Lower lobe of right lung (tissue), 2 donors: Measurements from ENCODE around the gene REG3A. TPM values are rescaled to one million over a fixed set of nuclear protein-coding genes. Genes with fewer than 3 reads are reported as not detected.

Experiments used
- ATAC-seq, 2 donors: fragments of 200-7000 bp; cut with Tn5 transposase; one replicate each; pipeline ENCODE4 v1.9.1; 2020 to 2022; ENCODE audit warnings: mild to moderate bottlenecking in 2 of 2, moderate library complexity in 2 of 2
- DNase-seq: peaks from one replicate; pipeline ENCODE4 v3.0.0-alpha.2; 2020
- H3K27ac ChIP-seq: fragments of 200-600 bp; one replicate; pipeline ENCODE4 v1.8.0; 2022
- H3K27me3 ChIP-seq: fragments of 200-600 bp; one replicate; pipeline ENCODE4 v1.8.0; 2022; ENCODE audit warnings: low read depth
- H3K36me3 ChIP-seq: fragments of 200-600 bp; one replicate; pipeline ENCODE4 v1.8.0; 2022; ENCODE audit warnings: mild to moderate bottlenecking
- H3K4me1 ChIP-seq: fragments of 200-600 bp; one replicate; pipeline ENCODE4 v1.8.0; 2022
- H3K4me3 ChIP-seq: fragments of 200-600 bp; one replicate; pipeline ENCODE4 v1.8.0; 2022; ENCODE audit warnings: mild to moderate bottlenecking
- H3K9me3 ChIP-seq: fragments of 200-600 bp; one replicate; pipeline ENCODE4 v1.8.0; 2022
- CTCF ChIP-seq: fragments of 200-600 bp; IDR thresholded peaks from one replicate; pipeline ENCODE4 v1.8.0; 2022; ENCODE audit warnings: antibody characterized with exemption, mild to moderate bottlenecking
- intact Hi-C: fragments of 100-400 bp; cut with DNase I; formaldehyde crosslinking; loops from one replicate; pipeline ENCODE4 v1.11.0; 2022
- total RNA-seq: library from RNA; stranded (reverse); fragmentation: NEBNext Ultra II Directional; extraction: Animal tissue kit (Norgen Biotek cat#: 25700); gene quantifications from one replicate; pipeline ENCODE4 v1.2.1, GENCODE V29; 2021
- donor health status: DM: no; HTN: yes; CAD: no; lungs with severe emphysema.

REG3A gene
- total RNA-seq, 1 donor from 2014 or later: not detected

GRCh38 chr2:79162132-79162531, 2.6 kb upstream of the REG3A start:
- Histone ChIP-seq H3K4me1 (no peaks in the 10 kb centered on the region), H3K36me3 (no peaks in the 10 kb centered on the region), H3K27me3 (no peaks in the 10 kb centered on the region), H3K27ac (no peak overlapping the region), H3K4me3 (no peak overlapping the region), H3K9me3 (no peaks in the 10 kb centered on the region)
- intact Hi-C loops: no loop called here
- no peak for TF ChIP-seq CTCF
- DNase-seq (no peak), ATAC-seq (no peak)

GRCh38 chr2:79159030-79159429, 523 bp downstream of the REG3A start:
- H3K27ac ChIP-seq: no peak overlapping the region
- no peaks in the 10 kb centered on the region for H3K27me3 ChIP-seq
- no peaks in the 10 kb centered on the region for H3K36me3 ChIP-seq
- ATAC-seq (no peak), DNase-seq (no peak)
- H3K4me1 ChIP-seq: no peaks in the 10 kb centered on the region
- no peak overlapping the region for H3K4me3 ChIP-seq
- intact Hi-C loops: no loop called here
- no peaks in the 10 kb centered on the region for H3K9me3 ChIP-seq
- TF ChIP-seq CTCF: no peak

GRCh38 chr2:79155826-79156476, 3.6 kb downstream of the REG3A start:
- ATAC-seq: no peak
- H3K27me3 ChIP-seq: no peaks in the 10 kb centered on the region

GRCh38 chr2:79139423-79139822, 20.1 kb downstream of the REG3A start:
- ATAC-seq (no peak), DNase-seq (no peak)
- no peak for TF ChIP-seq CTCF
- intact Hi-C loops: no loop called here
- H3K36me3 ChIP-seq: no peaks in the 10 kb centered on the region
- no peaks in the 10 kb centered on the region for H3K27me3 ChIP-seq
- no peaks in the 10 kb centered on the region for H3K9me3 ChIP-seq
- H3K4me1 ChIP-seq: no peaks in the 10 kb centered on the region
- H3K27ac ChIP-seq: no peak overlapping the region
- no peak overlapping the region for H3K4me3 ChIP-seq

More at GRCh38 chr2:79155826-79156476, 3.6 kb downstream of the REG3A start:
- TF ChIP-seq CTCF: no peak
- Histone ChIP-seq H3K9me3 (no peaks in the 10 kb centered on the region), H3K4me1 (no peaks in the 10 kb centered on the region), H3K27ac (no peak overlapping the region), H3K36me3 (no peaks in the 10 kb centered on the region), H3K4me3 (no peak overlapping the region)
- intact Hi-C loops: no loop called here
- no peak for DNase-seq

- DNase-seq: no peak
- TF ChIP-seq CTCF: no peak
- intact Hi-C loops: no loop called here
- H3K4me3 ChIP-seq: no peak overlapping the region
- H3K27me3 ChIP-seq: no peaks in the 10 kb centered on the region
- H3K9me3 ChIP-seq: no peaks in the 10 kb centered on the region
- H3K36me3 ChIP-seq: no peaks in the 10 kb centered on the region
- ATAC-seq: no peak
- no peaks in the 10 kb centered on the region for H3K4me1 ChIP-seq
- H3K27ac ChIP-seq: no peak overlapping the region
Measured at GRCh38 chr2:79138385-79138784, 21.2 kb downstream of the REG3A start.
